SH-SY5Y (cell line): ENCODE data around the gene SGMS1.

Experiments
- GATA2 ChIP-seq: IDR thresholded peaks from 2 replicates; pipeline ENCODE4 v1.6.1; 2011; ENCODE audit warnings: mild to moderate bottlenecking, low read depth, low read length
- GATA3 ChIP-seq: IDR thresholded peaks from 2 replicates; pipeline ENCODE4 v1.6.1; 2011; ENCODE audit warnings: low read depth, mild to moderate bottlenecking, low read length, moderate library complexity

GRCh38 chr10:50387007-50387731, 236.6 kb downstream of the SGMS1 start:
- TF ChIP-seq GATA3 (no peak), GATA2 (no peak)
